Measurements from ENCODE around the gene ANKFY1. TPM values are rescaled to one million over a fixed set of nuclear protein-coding genes. Genes with fewer than 3 reads are reported as not detected.

The ANKFY1 gene
- total RNA-seq, 1 experiment from 2014 or later, result 38.6 TPM

DNA sequence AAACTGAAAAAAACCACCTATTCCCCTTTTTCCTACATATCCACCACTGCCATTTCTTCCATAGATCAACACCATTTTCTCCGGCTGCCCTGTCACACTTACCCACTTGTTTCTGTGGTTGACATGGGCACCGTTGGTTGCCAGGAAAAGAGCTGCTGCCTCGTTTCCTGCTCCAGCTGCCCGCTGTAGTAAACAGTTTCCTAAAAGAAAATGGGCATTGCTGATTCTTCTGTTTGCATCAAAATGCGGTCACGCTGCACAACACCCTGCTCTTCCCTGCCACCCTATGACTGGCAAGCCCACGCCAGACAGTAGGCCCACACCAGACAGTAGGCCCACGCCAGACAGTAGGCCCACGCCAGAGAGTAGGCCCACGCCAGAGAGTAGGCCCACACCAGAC, 74.5 kb downstream of the ANKFY1 start:
- TF ChIP-seq SIN3A (IDR thresholded peaks at IDR 0.05; ENCODE audit: borderline replicate concordance, insufficient read depth, low read depth, low read length) (no peak), TCF7L2 (IDR thresholded peaks at IDR 0.05; ENCODE audit: low read depth, low read length) (no peak), POLR2AphosphoS5 (IDR thresholded peaks at IDR 0.05; ENCODE audit: low read depth, low read length) (no peak)
- TF ChIP-seq, protein P1, sequence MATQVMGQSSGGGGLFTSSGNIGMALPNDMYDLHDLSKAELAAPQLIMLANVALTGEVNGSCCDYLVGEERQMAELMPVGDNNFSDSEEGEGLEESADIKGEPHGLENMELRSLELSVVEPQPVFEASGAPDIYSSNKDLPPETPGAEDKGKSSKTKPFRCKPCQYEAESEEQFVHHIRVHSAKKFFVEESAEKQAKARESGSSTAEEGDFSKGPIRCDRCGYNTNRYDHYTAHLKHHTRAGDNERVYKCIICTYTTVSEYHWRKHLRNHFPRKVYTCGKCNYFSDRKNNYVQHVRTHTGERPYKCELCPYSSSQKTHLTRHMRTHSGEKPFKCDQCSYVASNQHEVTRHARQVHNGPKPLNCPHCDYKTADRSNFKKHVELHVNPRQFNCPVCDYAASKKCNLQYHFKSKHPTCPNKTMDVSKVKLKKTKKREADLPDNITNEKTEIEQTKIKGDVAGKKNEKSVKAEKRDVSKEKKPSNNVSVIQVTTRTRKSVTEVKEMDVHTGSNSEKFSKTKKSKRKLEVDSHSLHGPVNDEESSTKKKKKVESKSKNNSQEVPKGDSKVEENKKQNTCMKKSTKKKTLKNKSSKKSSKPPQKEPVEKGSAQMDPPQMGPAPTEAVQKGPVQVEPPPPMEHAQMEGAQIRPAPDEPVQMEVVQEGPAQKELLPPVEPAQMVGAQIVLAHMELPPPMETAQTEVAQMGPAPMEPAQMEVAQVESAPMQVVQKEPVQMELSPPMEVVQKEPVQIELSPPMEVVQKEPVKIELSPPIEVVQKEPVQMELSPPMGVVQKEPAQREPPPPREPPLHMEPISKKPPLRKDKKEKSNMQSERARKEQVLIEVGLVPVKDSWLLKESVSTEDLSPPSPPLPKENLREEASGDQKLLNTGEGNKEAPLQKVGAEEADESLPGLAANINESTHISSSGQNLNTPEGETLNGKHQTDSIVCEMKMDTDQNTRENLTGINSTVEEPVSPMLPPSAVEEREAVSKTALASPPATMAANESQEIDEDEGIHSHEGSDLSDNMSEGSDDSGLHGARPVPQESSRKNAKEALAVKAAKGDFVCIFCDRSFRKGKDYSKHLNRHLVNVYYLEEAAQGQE (IDR thresholded peaks at IDR 0.05; ENCODE audit: insufficient read depth in 1 of 2, low read depth in 2 of 2, low read length in 1 of 2), result no peak
- TF ChIP-seq, protein P2, sequence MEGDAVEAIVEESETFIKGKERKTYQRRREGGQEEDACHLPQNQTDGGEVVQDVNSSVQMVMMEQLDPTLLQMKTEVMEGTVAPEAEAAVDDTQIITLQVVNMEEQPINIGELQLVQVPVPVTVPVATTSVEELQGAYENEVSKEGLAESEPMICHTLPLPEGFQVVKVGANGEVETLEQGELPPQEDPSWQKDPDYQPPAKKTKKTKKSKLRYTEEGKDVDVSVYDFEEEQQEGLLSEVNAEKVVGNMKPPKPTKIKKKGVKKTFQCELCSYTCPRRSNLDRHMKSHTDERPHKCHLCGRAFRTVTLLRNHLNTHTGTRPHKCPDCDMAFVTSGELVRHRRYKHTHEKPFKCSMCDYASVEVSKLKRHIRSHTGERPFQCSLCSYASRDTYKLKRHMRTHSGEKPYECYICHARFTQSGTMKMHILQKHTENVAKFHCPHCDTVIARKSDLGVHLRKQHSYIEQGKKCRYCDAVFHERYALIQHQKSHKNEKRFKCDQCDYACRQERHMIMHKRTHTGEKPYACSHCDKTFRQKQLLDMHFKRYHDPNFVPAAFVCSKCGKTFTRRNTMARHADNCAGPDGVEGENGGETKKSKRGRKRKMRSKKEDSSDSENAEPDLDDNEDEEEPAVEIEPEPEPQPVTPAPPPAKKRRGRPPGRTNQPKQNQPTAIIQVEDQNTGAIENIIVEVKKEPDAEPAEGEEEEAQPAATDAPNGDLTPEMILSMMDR (IDR thresholded peaks at IDR 0.05), result no peak
- Histone ChIP-seq H3K4me3 (ENCODE audit: low read depth in 2 of 2, low read length in 2 of 2) (no peak overlapping the region), H3K27ac (ENCODE audit: low read length) (no peak overlapping the region), H3K9me3 (ENCODE audit: control insufficient read depth, insufficient read depth, low read depth, low read length) (no peaks in the 10 kb centered on the region), H3K4me1 (ENCODE audit: control insufficient read depth, insufficient read depth, low read length) (no peaks in the 10 kb centered on the region), H3K27me3 (ENCODE audit: control insufficient read depth, insufficient read depth, low read length) (no peaks in the 10 kb centered on the region), H3K36me3 (ENCODE audit: control insufficient read depth, insufficient read depth, low read length) (peaks cover 2% of the 10 kb centered on the region; the same call in 1 of the 2 replicates)
- in situ Hi-C loops (cut with HindIII; ENCODE audit: low pct_unique_long_range_greater_than_20kb, low sequenced_read_pairs), result no loop called here
- intact Hi-C loops (cut with micrococcal nuclease; ENCODE audit: unreplicated experiment), result no loop called here
- ChIA-PET POLR2A (no interaction called here), CTCF (no interaction called here)
- BruUV-seq (replicated peaks), result no TSS peak
- no peak for DNase-seq (ENCODE audit: low read depth, low spot score)
- no peak for ATAC-seq

DNA sequence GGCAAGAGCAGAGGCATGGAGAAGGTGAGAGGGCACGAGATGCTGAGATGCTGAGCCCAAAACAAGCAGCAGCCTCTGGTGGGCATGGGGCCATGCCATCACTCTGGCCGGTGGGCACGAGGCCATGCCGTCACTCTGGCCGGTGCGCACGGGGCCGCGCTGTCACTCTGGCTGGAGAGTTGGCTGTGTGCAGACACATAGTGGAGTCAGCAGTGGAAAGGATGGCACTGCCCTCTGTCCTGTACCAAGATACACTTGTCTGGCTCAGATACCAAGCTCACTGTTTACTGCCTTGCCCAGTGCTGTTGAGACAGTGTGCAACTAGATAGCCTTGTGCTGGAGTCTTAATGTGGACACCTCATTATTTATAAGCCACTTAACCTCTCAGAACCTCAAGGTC, 75.7 kb downstream of the ANKFY1 start:
- H3K4me1 ChIP-seq (ENCODE audit: control insufficient read depth, insufficient read depth, low read length), result no peaks in the 10 kb centered on the region
- no peak for ATAC-seq
- no peak for DNase-seq (ENCODE audit: low read depth, low spot score)
- no peak overlapping the region for H3K4me3 ChIP-seq (ENCODE audit: low read depth in 2 of 2, low read length in 2 of 2)
- POLR2A ChIA-PET, result no interaction called here
- intact Hi-C loops (cut with micrococcal nuclease; ENCODE audit: unreplicated experiment) (no loop called here), in situ Hi-C loops (cut with HindIII; ENCODE audit: low pct_unique_long_range_greater_than_20kb, low sequenced_read_pairs) (no loop called here)
- no TSS peak for BruUV-seq (replicated peaks)
- no peak for TF ChIP-seq SIN3A (IDR thresholded peaks at IDR 0.05; ENCODE audit: borderline replicate concordance, insufficient read depth, low read depth, low read length)
- TF ChIP-seq POLR2AphosphoS5 (IDR thresholded peaks at IDR 0.05; ENCODE audit: low read depth, low read length), result no peak
- no peak for TF ChIP-seq TCF7L2 (IDR thresholded peaks at IDR 0.05; ENCODE audit: low read depth, low read length)
- TF ChIP-seq, protein P1 (IDR thresholded peaks at IDR 0.05; ENCODE audit: insufficient read depth in 1 of 2, low read depth in 2 of 2, low read length in 1 of 2), result no peak
- TF ChIP-seq, protein P2 (IDR thresholded peaks at IDR 0.05), result no peak
- no peak overlapping the region for H3K27ac ChIP-seq (ENCODE audit: low read length)
- CTCF ChIA-PET, result no interaction called here
- no peaks in the 10 kb centered on the region for H3K27me3 ChIP-seq (ENCODE audit: control insufficient read depth, insufficient read depth, low read length)
- H3K9me3 ChIP-seq (ENCODE audit: control insufficient read depth, insufficient read depth, low read depth, low read length), result no peaks in the 10 kb centered on the region
- H3K36me3 ChIP-seq (ENCODE audit: control insufficient read depth, insufficient read depth, low read length), result peaks cover 2% of the 10 kb centered on the region; the same call in 1 of the 2 replicates

Data from Panc1 (cell line).